Esophagus muscularis mucosa (tissue), 4 donors: Measurements from ENCODE around the gene ANXA4. TPM values are rescaled to one million over a fixed set of nuclear protein-coding genes. Genes with fewer than 3 reads are reported as not detected.

Experiments
- DNase-seq: peaks from one replicate; pipeline ENCODE4 v3.0.0-alpha.2; 2017; ENCODE audit errors: extremely low spot score
- H3K27ac ChIP-seq, 4 donors: fragments of 200-600 bp; sonication (generic); replicated peaks in 1 of 4; 1 replicate in 3 of 4; 2 replicates in 1 of 4; pipeline ENCODE4 v1.5.1; 2016 to 2019; ENCODE audit warnings: mild to moderate bottlenecking in 1 of 4
- H3K27me3 ChIP-seq, 4 donors: fragments of 200-600 bp; sonication (generic); one replicate each; pipeline versions ENCODE4 v1.5.1 to v1.6.0; 2016 to 2019
- H3K36me3 ChIP-seq, 4 donors: fragments of 200-600 bp; sonication (generic); one replicate each; pipeline ENCODE4 v1.5.1; 2016 to 2019
- H3K4me1 ChIP-seq, 4 donors: fragments of 200-600 bp; sonication (generic); one replicate each; pipeline ENCODE4 v1.5.1; 2016 to 2019
- H3K4me3 ChIP-seq, 4 donors: fragments of 200-600 bp; sonication (generic); 1 replicate in 2 of 4; 2 replicates in 2 of 4; pipeline ENCODE4 v1.5.1; 2016 to 2019; ENCODE audit warnings: mild to moderate bottlenecking in 4 of 4, moderate library complexity in 1 of 4
- H3K9me3 ChIP-seq, 4 donors: fragments of 200-600 bp; sonication (generic); 1 replicate in 3 of 4; 2 replicates in 1 of 4; pipeline ENCODE4 v1.5.1; 2016 to 2019
- CTCF ChIP-seq, 3 experiments: fragments of 200-600 bp in 2 of 3; fragments of 450-650 bp in 1 of 3; sonication (generic) in 2 of 3; IDR thresholded peaks; one replicate each; pipeline ENCODE4 v1.5.1; 2017 to 2019; ENCODE audit warnings: antibody characterized with exemption in 3 of 3, mild to moderate bottlenecking in 2 of 3, moderate library complexity in 1 of 3
- EP300 ChIP-seq: sonication (generic); formaldehyde crosslinking; IDR thresholded peaks from one replicate; pipeline ENCODE4 v1.6.1; 2017; ENCODE audit warnings: antibody characterized with exemption
- POLR2A ChIP-seq: fragments of 450-650 bp; IDR thresholded peaks from one replicate; pipeline ENCODE4 v1.6.1; 2017; ENCODE audit warnings: antibody characterized with exemption, moderate library complexity, mild to moderate bottlenecking, low read depth
- POLR2AphosphoS5 ChIP-seq, 2 donors: sonication (generic); formaldehyde crosslinking; IDR thresholded peaks; one replicate each; pipeline ENCODE4 v1.6.1; 2017; ENCODE audit warnings: antibody characterized with exemption in 2 of 2
- WGBS: methylation state at CpG from one replicate; pipeline ENCODE4 v1.1.5; 2018; 5-methylcytosine and 5-hydroxymethylcytosine counted together
- intact Hi-C: fragments of 100-400 bp; cut with DNase I; formaldehyde crosslinking; loops from one replicate; pipeline ENCODE4 v1.15.1; 2023
- total RNA-seq, 4 donors: library from RNA; depleted of rRNA; stranded (reverse); fragments of >200 nt; gene quantifications; one replicate each; pipeline versions ENCODE4 v1.1.0 to v1.2.1, GENCODE V29; 2016

Gene ANXA4
- total RNA-seq, 4 donors from 2014 or later, result 44.9 to 94.8 (median 58.5) TPM

- no peaks in the 10 kb centered on the region for H3K27me3 ChIP-seq
- H3K36me3 ChIP-seq, result no peaks in the 10 kb centered on the region
- no peak for DNase-seq
- 51% methylated on average over 12 of the region's 12 CpGs for WGBS
- TF ChIP-seq CTCF (IDR thresholded peaks at IDR 0.05), result no peak
- no peak for TF ChIP-seq EP300
- TF ChIP-seq POLR2A, result no peak
- no peak for TF ChIP-seq POLR2AphosphoS5 (IDR thresholded peaks at IDR 0.05)
- intact Hi-C loops, result no loop called here
- peaks cover 8 to 23% (median 14%) of the 10 kb centered on the region in 4 donors for H3K4me1 ChIP-seq
- H3K4me3 ChIP-seq, result no peak overlapping the region
- no peaks in the 10 kb centered on the region for H3K9me3 ChIP-seq
- H3K27ac ChIP-seq, result peak overlapping the region in 1 of 4 donors; percentile 34
Observed at GRCh38 chr2:69694894-69695849, 46.8 kb upstream of the ANXA4 start.

- H3K27ac ChIP-seq, result no peak overlapping the region
- TF ChIP-seq POLR2AphosphoS5 (IDR thresholded peaks at IDR 0.05) (no peak), CTCF (IDR thresholded peaks at IDR 0.05) (no peak), EP300 (no peak), POLR2A (no peak)
- intact Hi-C loops, result no loop called here
- H3K4me3 ChIP-seq, result no peak overlapping the region
- H3K27me3 ChIP-seq, result no peaks in the 10 kb centered on the region
- no peaks in the 10 kb centered on the region for H3K9me3 ChIP-seq
- 62% methylated on average over 2 of the region's 2 CpGs for WGBS
- H3K4me1 ChIP-seq, result peaks cover 8 to 23% (median 14%) of the 10 kb centered on the region in 4 donors
- H3K36me3 ChIP-seq, result no peaks in the 10 kb centered on the region
- no peak for DNase-seq
Observed at GRCh38 chr2:69695850-69696216, 46.1 kb upstream of the ANXA4 start.

GRCh38 chr2:69700381-69700780 lies 41.6 kb upstream of the ANXA4 start:
- 88% methylated on average over 5 of the region's 5 CpGs for WGBS
- no peak for DNase-seq
- no peaks in the 10 kb centered on the region for H3K9me3 ChIP-seq
- H3K4me3 ChIP-seq, result no peak overlapping the region
- H3K4me1 ChIP-seq, result peaks cover 2 to 6% (median 5%) of the 10 kb centered on the region in 4 donors
- intact Hi-C loops, result no loop called here
- no peaks in the 10 kb centered on the region for H3K36me3 ChIP-seq
- no peaks in the 10 kb centered on the region for H3K27me3 ChIP-seq
- TF ChIP-seq POLR2AphosphoS5 (IDR thresholded peaks at IDR 0.05), result no peak
- TF ChIP-seq CTCF (IDR thresholded peaks at IDR 0.05), result no peak
- no peak for TF ChIP-seq POLR2A
- no peak for TF ChIP-seq EP300
- H3K27ac ChIP-seq, result no peak overlapping the region

GRCh38 chr2:69701100-69701945 lies 40.6 kb upstream of the ANXA4 start:
- intact Hi-C loops, result no loop called here
- Histone ChIP-seq H3K4me1 (no peaks in the 10 kb centered on the region), H3K27me3 (no peaks in the 10 kb centered on the region), H3K4me3 (no peak overlapping the region), H3K27ac (no peak overlapping the region), H3K9me3 (no peaks in the 10 kb centered on the region), H3K36me3 (no peaks in the 10 kb centered on the region)
- WGBS, result 91% methylated on average over 9 of the region's 9 CpGs
- no peak for DNase-seq
- no peak for TF ChIP-seq POLR2A
- no peak for TF ChIP-seq EP300
- no peak for TF ChIP-seq POLR2AphosphoS5 (IDR thresholded peaks at IDR 0.05)
- TF ChIP-seq CTCF (IDR thresholded peaks at IDR 0.05), result no peak
